ENCODE results near the gene ZNF793. TPM values are rescaled to one million over a fixed set of nuclear protein-coding genes. Genes with fewer than 3 reads are reported as not detected.

ZNF793 gene
- 1.3 and 2.7 TPM in 2 replicates for total RNA-seq

GRCh38 chr19:37506387-37507166 is at the start of gene ZNF793:
Gene ZNF793 (plus strand): TSS chr19:37506939. CDS start chr19:37523440, 16,501 bp downstream.

GRCh38 chr19:37466798-37467607 is 39.7 kb upstream of the ZNF793 start, which contains the start of gene ZNF569:
Gene ZNF569 (minus strand): TSS chr19:37467444. CDS start chr19:37444921, 22,523 bp downstream.

GRCh38 chr19:37468961-37469777 is 37.6 kb upstream of the ZNF793 start, which contains the start of gene ZNF570:
Gene ZNF570 (plus strand): TSS chr19:37469356. CDS start chr19:37470355, 999 bp downstream.

Other genes starting within 250 kb of the ZNF793 start
- gene ZNF527, start 135.8 kb upstream of the ZNF793 start, total RNA-seq, result 4.4 and 5.4 TPM in 2 replicates
- gene ZNF569, start 39.5 kb upstream of the ZNF793 start, total RNA-seq, result 5.0 and 5.8 TPM in 2 replicates
- gene ZNF570, start 37.6 kb upstream of the ZNF793 start, total RNA-seq, result 8.7 and 9.9 TPM in 2 replicates
- 3.3 and 5.3 TPM in 2 replicates for gene ZNF571, start 87.9 kb downstream of the ZNF793 start, total RNA-seq
- gene ZNF540, start 87.9 kb downstream of the ZNF793 start, total RNA-seq, result 0.95 and 1.0 TPM in 2 replicates
- gene ZFP30, start 148.5 kb downstream of the ZNF793 start, total RNA-seq, result 10.9 and 18.3 TPM in 2 replicates
- 5.2 and 7.5 TPM in 2 replicates for gene ZNF607, start 212.8 kb downstream of the ZNF793 start, total RNA-seq

Data from bronchial smooth muscle cell (primary cell).